COLO829 (cell line): ENCODE results near the gene ATF7.
"Not testable (repeated sequence)": the region's sequence is repeated elsewhere in the genome, so short reads cannot be mapped to it uniquely, and the experiment has no call there.

Source experiments
- DNase-seq: peaks from one replicate; pipeline ENCODE4 v3.0.0; 2012; ENCODE audit warnings: low spot score

The ATF7 gene

DNA sequence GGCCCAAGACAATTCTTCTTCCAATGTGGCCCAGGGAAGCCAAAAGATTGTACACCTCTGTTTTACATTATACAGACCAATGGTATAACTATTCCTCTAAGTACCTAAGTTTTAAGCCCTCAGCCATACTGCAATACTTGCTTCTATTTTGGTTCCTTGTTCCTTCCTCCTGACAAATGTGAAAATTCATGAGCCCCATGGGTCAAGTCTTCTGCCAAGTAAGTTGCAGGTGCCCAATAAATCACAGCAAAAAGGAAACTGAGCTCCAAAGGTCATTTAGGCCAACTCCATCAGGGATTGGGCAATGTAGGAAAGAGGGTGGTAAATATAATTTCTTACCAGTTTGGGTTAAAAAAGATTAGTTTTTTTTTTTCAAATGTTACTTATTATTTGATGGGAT, 61.2 kb downstream of the ATF7 start:
- no peak for DNase-seq

DNA sequence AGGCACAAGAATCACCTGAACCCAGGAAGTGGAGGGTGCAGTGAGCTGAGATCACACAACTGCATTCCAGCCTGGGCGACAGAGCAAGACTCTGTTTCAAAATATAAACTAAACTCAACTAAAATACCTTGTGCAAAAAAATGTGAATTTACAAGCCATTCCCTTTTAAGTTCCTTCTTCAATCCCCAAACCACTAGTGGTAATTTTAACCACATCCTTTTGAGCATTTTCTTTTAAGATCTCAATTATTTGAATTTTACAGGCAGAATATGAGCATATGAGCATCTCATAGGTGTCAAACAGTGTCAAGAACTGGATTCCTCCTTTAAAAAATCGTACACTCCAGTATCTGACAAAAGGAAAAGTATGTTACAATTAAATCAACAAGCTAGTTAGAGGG, 61.9 kb downstream of the ATF7 start:
- DNase-seq, result no peak

DNA sequence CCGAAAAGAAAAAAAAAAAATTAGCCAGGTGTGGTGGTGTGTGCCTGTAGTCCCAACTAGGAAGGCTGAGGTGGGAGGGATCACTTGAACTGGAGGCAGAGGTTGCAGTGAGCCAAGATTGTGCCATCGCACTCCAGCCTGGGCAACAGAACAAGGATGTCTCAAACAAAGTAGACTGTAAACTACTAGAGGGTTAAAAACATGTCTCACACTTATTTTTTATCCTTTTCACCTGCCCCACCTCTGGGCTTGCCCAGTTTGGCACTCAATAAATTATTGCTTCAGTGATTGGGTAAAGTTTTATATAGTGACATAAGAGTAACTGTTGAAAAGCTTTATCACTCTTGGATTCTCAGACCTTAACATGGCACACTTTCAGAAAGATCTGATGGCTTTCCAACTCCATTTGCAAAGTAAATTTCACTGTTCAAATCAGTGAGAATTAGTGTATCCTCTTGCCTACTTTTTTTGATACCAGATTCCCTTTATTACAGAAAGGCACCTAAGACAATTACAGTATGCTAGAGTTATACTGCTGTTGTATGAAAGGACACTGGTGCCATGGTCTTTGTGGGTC, 62.6 kb downstream of the ATF7 start:
- DNase-seq, result no peak

DNA sequence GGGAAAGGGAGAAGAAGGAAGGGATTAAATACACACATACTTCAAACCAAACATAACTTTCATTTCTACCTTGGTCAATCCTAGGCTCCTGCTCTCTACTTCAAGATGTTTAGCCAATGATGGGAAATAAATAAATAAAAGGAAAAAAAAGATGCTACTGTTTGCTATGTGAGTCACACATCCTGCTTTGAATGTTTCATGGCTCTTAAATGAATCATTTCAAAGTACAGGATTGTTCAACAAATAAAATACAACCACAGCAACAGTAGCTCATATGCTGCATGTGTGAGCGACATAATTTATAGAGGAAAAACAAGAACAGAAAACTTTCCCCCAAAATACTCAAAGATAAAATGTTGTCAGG, 64.6 kb downstream of the ATF7 start:
- DNase-seq, result peak; percentile 93

- no peak for DNase-seq
These were observed 65.1 kb downstream of the ATF7 start for GRCh38 chr12:53560912-53561589.

DNA sequence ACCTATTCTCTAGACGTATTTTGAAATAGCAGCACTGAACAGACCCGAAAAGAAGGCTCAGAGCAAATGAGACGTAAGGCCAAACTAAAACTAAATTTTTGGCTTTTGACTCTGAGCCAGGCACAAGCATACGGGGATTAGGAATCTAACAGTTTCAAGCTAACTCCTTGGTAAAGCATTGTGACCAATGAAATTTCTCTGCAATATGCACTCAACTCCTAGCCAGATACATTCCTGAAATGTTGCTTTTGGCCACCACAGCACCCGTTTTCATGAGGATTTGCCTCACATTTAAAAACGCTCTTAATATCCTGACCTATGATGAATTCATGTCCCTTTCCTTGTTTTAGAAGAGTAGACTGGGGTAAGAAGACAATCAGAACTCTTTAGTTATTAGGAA, 65.8 kb downstream of the ATF7 start:
- no peak for DNase-seq

DNA sequence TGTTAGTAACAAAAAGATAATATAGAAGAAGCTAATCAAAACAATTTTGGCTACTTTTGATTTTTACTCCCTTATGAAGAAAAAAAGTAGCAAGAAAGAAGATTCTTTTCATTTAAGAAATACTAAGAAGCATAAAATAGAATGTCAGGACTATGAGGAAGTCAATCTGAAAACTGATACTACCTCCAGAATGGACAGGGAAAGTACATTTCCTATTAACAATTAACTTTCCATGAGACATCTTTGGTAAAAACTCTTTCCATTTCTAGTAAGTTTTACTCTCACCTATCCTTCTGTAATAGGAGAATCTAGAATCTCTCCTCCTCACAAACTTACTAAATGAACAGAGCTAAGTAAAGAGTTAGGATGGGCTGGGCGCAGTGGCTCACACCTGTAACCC, 67.6 kb downstream of the ATF7 start:
- no peak for DNase-seq

GRCh38 chr12:53552361-53553327, 73.5 kb downstream of the ATF7 start:
- DNase-seq, result no peak

- no peak for DNase-seq
These were observed 74.3 kb downstream of the ATF7 start for GRCh38 chr12:53551889-53552291.

DNA sequence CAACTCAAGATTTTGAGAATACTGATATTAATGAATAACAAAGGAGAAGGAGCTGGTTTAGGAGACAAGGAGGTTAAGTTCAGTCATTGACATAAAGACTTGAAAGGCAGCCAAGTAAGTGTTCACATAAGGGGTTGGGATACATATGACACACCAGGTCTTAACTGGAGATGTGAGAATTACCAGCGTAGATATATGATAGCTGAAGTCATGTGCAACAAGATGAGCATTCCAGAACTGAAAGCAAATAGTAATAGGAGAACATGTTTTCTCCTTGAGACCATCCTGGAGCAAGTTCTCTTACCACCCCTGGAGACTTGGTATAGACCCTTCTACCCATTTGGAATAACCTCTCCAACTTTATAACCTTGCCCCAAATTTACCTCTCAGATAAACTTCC, 75.6 kb downstream of the ATF7 start:
- DNase-seq, result no peak

DNA sequence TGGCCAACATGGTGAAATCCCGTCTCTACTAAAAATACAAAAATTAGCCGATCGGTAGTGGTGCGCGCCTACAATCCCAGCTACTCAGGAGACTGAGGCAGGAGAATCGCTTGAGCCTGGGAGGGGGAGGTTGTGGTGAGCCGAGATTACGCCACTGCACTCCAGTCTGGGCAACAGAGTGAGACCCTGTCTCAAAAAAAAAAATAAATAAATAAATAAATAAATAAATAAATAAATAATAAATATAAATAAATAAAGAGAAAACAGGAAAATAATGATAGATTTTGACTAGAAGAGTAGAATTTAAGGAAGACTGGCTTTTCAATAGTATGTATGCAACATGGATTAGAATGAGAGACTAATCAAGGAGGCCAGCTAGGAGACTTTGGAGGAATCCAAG, 76.1 kb downstream of the ATF7 start:
- not testable (repeated sequence) for DNase-seq

DNA sequence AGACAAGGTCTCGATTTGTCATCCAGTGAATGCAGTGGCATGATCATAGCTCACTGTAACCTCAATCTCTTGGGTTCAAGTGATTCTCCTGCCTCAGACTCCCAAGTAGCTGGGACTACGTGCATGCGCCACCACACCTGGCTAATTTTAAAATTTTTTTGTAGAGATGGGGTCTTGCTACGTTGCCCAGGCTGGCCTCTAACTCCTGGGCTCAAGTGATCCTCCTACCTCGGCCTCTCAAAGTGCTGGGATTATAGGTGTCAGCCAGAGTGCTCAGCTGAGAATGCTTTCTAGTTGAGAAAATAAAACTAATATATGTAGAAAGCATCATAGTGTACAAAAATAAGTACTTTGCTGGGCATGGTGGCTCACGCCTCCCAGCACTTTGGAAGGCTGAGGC, 77.8 kb downstream of the ATF7 start:
- not testable (repeated sequence) for DNase-seq

DNA sequence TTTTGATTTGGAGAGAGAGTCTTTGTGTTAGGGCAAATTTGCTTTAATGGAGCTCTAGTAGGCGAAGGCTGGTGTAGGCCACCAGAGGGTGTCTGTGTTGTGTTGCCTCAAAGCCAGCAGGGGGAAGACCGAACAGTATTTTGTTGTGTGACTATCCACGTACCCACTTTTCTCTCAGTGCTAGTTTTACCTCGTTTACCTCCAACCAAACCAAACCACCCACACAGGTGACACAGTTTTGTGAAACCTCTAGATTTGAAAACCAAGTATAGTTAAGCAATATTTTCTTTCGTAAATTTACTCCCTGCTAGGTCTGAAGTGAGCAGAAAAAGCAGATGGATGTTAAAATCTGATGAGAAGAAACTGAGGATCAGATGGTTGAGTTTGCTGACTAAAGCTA, 82.6 kb downstream of the ATF7 start:
- DNase-seq, result peak; percentile 40

GRCh38 chr12:53539526-53539925, 86.7 kb downstream of the ATF7 start:
- DNase-seq, result no peak

GRCh38 chr12:53538209-53538689, 87.9 kb downstream of the ATF7 start:
- DNase-seq, result peak; percentile 67

- DNase-seq, result no peak
These were observed 89.2 kb downstream of the ATF7 start for GRCh38 chr12:53536962-53537361.

- peak; percentile 78 for DNase-seq
These were observed 92.7 kb downstream of the ATF7 start for GRCh38 chr12:53533471-53533870.

GRCh38 chr12:53532524-53533445, 93.4 kb downstream of the ATF7 start:
- peak; percentile 71 for DNase-seq

GRCh38 chr12:53532021-53532420, 94.2 kb downstream of the ATF7 start:
- no peak for DNase-seq

DNA sequence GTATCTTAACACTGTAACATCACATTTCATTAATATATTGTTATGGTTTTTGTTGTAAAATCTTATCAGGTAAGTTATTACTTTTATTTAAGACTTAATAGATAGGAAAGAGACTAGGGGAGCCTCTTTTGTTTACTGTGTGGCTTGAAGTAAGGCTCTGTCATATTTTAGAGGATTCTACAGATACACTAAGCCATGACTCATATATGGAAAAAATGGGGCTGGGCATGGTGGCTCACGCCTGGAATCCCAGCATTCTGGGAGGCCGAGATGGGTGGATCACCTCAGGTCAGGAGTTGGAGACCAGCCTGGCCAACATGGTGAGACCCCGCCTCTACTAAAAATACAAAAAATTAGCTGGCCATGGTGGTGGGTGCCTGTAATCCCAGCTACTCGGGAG, 95.3 kb downstream of the ATF7 start:
- no peak for DNase-seq

DNA sequence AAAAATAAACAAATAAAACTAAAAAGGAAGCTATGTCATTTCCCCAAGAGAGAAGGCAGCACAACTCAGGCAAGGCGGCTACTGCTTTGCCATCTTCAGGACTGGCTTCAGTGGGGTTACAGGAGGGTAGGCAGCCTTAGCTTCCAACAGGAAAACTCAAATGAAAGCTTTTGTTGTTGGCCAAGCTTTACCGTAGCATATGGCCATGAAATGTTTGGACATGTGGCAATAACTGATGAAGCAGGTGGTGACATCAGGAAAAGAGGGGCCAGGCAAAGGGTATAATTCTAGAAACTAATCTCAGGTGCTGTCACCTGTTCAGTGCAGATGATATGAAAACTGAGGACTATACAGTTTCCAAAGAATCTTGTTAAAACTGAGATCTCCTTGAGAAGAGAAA, 96.1 kb downstream of the ATF7 start:
- no peak for DNase-seq

DNA sequence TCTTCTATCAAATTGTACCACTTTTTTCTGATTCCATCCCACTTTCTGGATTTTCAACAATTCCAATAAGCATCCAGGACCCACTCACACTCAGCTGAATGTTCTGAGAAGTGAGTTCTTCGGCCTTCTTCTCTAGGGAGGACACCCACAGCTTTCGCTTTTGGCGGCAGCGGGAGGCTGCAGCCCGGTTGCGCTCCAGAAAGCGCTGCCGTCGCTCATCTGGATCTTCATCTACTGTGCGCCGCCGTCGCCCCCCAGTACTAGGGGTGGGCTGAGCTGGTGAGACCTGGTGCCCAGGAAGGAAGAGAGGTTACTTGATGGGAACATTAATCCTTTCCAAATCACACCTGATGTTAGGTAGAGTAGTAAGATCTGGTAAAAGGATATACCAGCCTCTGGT, 101.7 kb downstream of the ATF7 start:
- DNase-seq, result no peak
